GM19025 (cell line): ENCODE results near the gene MTTP.

Source experiments
- ATAC-seq: cut with Tn5 transposase; IDR thresholded peaks from one replicate; pipeline ENCODE4 v1.9.1; 2021; ENCODE audit warnings: mild to moderate bottlenecking, low read depth, moderate library complexity; ENCODE audit not compliant: unreplicated experiment

MTTP gene

GRCh38 chr4:99664716-99665115 is 90.1 kb downstream of the MTTP start:
- ATAC-seq = no peak

- no peak for ATAC-seq
Observed at GRCh38 chr4:99665983-99666382, 91.4 kb downstream of the MTTP start.

- ATAC-seq = no peak
Observed at GRCh38 chr4:99668472-99668871, 93.8 kb downstream of the MTTP start.

- no peak for ATAC-seq
Observed at GRCh38 chr4:99669084-99669483, 94.5 kb downstream of the MTTP start.

GRCh38 chr4:99670409-99671073 is 95.9 kb downstream of the MTTP start:
- no peak for ATAC-seq
